Measurements from ENCODE around the gene LRRC15. TPM values are rescaled to one million over a fixed set of nuclear protein-coding genes. Genes with fewer than 3 reads are reported as not detected.

Gene LRRC15
- total and polyA plus RNA-seq, 2 experiments from 2014 or later = not detected

- Histone ChIP-seq H2AFZ (no peak overlapping the region), H3K4me1 (ENCODE audit: insufficient read depth) (peaks cover 2% of the 10 kb centered on the region), H3K36me3 (replicated peaks; ENCODE audit: insufficient read depth, low read depth) (no peaks in the 10 kb centered on the region), H3K9me3 (ENCODE audit: low read depth) (no peaks in the 10 kb centered on the region), H3K9me2 (replicated peaks; ENCODE audit: insufficient read depth) (no peaks in the 10 kb centered on the region), H3K79me2 (no peaks in the 10 kb centered on the region), H3K4me2 (no peak overlapping the region), H3K27me3 (peaks cover 14% of the 10 kb centered on the region), H3K27ac (no peak overlapping the region), H4K20me1 (ENCODE audit: insufficient read depth, poor library complexity, severe bottlenecking) (no peaks in the 10 kb centered on the region), H3K4me3 (no peak overlapping the region)
- TF ChIP-seq CTCF (IDR thresholded peaks at IDR 0.05; ENCODE audit: poor library complexity) (no peak), EZH2 (IDR thresholded peaks at IDR 0.05; ENCODE audit: borderline replicate concordance) (no peak), EZH2phosphoT487 (IDR thresholded peaks at IDR 0.05; ENCODE audit: low read depth, severe bottlenecking, unreplicated experiment) (no peak)
- no peak for DNase-seq (ENCODE audit: low spot score)
- 76% methylated on average over 8 of the region's 8 CpGs for WGBS (ENCODE audit: low lambda C conversion rate, missing lambda C conversion rate)
Observed at GRCh38 chr3:194373899-194374298, 4.4 kb upstream of the LRRC15 start.

- H3K4me1 ChIP-seq (ENCODE audit: insufficient read depth) = peaks cover 9% of the 10 kb centered on the region
- H3K36me3 ChIP-seq (replicated peaks; ENCODE audit: insufficient read depth, low read depth) = no peaks in the 10 kb centered on the region
- H3K4me3 ChIP-seq = no peak overlapping the region
- H3K9me2 ChIP-seq (replicated peaks; ENCODE audit: insufficient read depth) = no peaks in the 10 kb centered on the region
- no peak for TF ChIP-seq EZH2phosphoT487 (IDR thresholded peaks at IDR 0.05; ENCODE audit: low read depth, severe bottlenecking, unreplicated experiment)
- no peak for TF ChIP-seq CTCF (IDR thresholded peaks at IDR 0.05; ENCODE audit: poor library complexity)
- TF ChIP-seq EZH2 (IDR thresholded peaks at IDR 0.05; ENCODE audit: borderline replicate concordance) = no peak
- no peaks in the 10 kb centered on the region for H3K79me2 ChIP-seq
- no peaks in the 10 kb centered on the region for H4K20me1 ChIP-seq (ENCODE audit: insufficient read depth, poor library complexity, severe bottlenecking)
- no peak overlapping the region for H3K4me2 ChIP-seq
- no peak overlapping the region for H3K27ac ChIP-seq
- H2AFZ ChIP-seq = no peak overlapping the region
- 94% methylated on average over 13 of the region's 14 CpGs for WGBS (ENCODE audit: low lambda C conversion rate, missing lambda C conversion rate)
- no peak for DNase-seq (ENCODE audit: low spot score)
- H3K9me3 ChIP-seq (ENCODE audit: low read depth) = no peaks in the 10 kb centered on the region
- H3K27me3 ChIP-seq = peaks cover 16% of the 10 kb centered on the region
Observed at GRCh38 chr3:194373028-194373427, 3.5 kb upstream of the LRRC15 start.

GRCh38 chr3:194370753-194371152 lies 1.2 kb upstream of the LRRC15 start:
- 90% methylated on average over 9 of the region's 10 CpGs for WGBS (ENCODE audit: low lambda C conversion rate, missing lambda C conversion rate)

More at GRCh38 chr3:194370753-194371152, 1.2 kb upstream of the LRRC15 start:
- Histone ChIP-seq H3K79me2 (no peaks in the 10 kb centered on the region), H3K4me1 (ENCODE audit: insufficient read depth) (peaks cover 12% of the 10 kb centered on the region), H3K4me3 (no peak overlapping the region), H3K27ac (no peak overlapping the region), H4K20me1 (ENCODE audit: insufficient read depth, poor library complexity, severe bottlenecking) (no peaks in the 10 kb centered on the region), H3K36me3 (replicated peaks; ENCODE audit: insufficient read depth, low read depth) (no peaks in the 10 kb centered on the region), H3K9me3 (ENCODE audit: low read depth) (no peaks in the 10 kb centered on the region), H2AFZ (no peak overlapping the region), H3K9me2 (replicated peaks; ENCODE audit: insufficient read depth) (no peaks in the 10 kb centered on the region), H3K27me3 (peaks cover 16% of the 10 kb centered on the region), H3K4me2 (no peak overlapping the region)
- no peak for DNase-seq (ENCODE audit: low spot score)
- TF ChIP-seq EZH2phosphoT487 (IDR thresholded peaks at IDR 0.05; ENCODE audit: low read depth, severe bottlenecking, unreplicated experiment) (no peak), EZH2 (IDR thresholded peaks at IDR 0.05; ENCODE audit: borderline replicate concordance) (no peak), CTCF (IDR thresholded peaks at IDR 0.05; ENCODE audit: poor library complexity) (no peak)

Measured in hepatocyte (in vitro differentiated cells).